ENCODE data around the gene HOXB13. TPM values are rescaled to one million over a fixed set of nuclear protein-coding genes. Genes with fewer than 3 reads are reported as not detected.

The HOXB13 gene
- polyA plus RNA-seq, 1 experiment: not detected

DNA sequence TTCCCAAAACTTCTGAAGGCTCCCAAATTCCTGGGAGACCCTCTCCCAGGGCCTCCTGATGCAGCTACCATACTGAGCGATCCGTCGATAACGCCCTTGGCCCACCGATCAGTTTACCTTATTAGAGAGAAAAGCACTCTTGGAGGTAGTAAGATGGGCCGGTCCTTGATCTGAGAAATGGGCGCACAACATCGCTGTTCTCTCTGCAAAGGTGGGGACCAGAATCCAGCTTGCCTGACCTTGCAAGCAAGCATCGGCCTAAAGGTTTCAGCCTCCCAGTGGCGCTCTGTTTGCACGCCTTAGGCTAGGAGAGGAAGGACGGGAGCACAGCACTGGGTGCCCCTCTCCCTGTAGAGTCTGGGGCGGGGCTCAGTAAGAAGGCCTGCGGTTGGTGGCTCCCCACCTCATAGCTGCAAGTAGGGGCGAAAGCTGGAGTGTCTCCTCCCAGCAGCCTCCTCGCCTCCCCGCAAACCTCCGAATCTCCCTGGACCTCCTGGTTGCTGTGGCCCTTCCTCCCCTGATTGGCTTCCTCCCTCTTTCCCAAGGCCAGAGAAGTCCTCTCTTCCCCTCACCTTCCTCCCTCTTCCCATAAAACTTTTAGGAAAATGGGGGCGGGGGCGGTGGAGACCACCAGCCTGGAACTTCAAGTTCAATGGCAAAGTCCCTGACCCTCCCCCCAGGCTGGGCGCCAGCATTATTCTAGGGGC is 6.2 kb downstream of the HOXB13 start, which contains the start of gene PRAC1:
Gene PRAC1, minus strand, starts transcription at position 318 of the 707 bp plus-strand sequence. Its CDS starts 126 bp downstream, at position 192.
- Histone ChIP-seq H3K27me3 (ENCODE audit: control insufficient read depth, insufficient read depth, low read length) (peaks cover 96% of the 10 kb centered on the region), H3K4me3 (ENCODE audit: low read depth, low read length) (no peak within 1 kb of the TSS), H3K9me3 (ENCODE audit: control insufficient read depth, insufficient read depth, low read length) (peaks cover 9% of the 10 kb centered on the region), H3K27ac (ENCODE audit: low read depth, low read length) (no peak within 1 kb of the TSS)
- ChIA-PET CTCF (interaction anchor here (0.9 to 5.6 kb wide), 5 partner anchors 33 to 162 kb away, joined by 3 to 102 read pairs (median 47); no protein-coding TSS in a partner anchor), POLR2A (no interaction called here)
- no peak for DNase-seq (ENCODE audit: low read depth, low spot score)
- TF ChIP-seq, protein P1, sequence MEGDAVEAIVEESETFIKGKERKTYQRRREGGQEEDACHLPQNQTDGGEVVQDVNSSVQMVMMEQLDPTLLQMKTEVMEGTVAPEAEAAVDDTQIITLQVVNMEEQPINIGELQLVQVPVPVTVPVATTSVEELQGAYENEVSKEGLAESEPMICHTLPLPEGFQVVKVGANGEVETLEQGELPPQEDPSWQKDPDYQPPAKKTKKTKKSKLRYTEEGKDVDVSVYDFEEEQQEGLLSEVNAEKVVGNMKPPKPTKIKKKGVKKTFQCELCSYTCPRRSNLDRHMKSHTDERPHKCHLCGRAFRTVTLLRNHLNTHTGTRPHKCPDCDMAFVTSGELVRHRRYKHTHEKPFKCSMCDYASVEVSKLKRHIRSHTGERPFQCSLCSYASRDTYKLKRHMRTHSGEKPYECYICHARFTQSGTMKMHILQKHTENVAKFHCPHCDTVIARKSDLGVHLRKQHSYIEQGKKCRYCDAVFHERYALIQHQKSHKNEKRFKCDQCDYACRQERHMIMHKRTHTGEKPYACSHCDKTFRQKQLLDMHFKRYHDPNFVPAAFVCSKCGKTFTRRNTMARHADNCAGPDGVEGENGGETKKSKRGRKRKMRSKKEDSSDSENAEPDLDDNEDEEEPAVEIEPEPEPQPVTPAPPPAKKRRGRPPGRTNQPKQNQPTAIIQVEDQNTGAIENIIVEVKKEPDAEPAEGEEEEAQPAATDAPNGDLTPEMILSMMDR (IDR thresholded peaks at IDR 0.05; ENCODE audit: low read depth, low read length): no peak

DNA sequence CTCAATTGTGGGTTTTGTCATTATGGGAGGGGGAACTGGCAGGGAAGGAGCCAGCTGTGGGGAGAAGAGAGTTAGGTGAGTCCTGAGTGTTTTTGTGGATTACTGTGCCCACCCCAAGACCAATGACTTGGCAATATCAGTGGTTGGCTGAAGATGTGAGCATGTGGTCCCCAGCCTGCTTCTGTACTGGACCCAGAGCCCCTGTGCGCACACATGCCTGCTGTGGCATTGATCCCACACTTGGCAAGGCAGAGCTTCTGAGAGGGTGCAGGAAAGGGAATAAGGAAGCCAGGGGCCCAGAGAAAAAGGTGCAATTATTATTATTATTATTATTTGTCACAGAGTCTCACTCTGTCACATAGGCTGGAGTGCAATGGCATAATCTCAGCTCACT is 7.5 kb downstream of the HOXB13 start:
- H3K27ac ChIP-seq (ENCODE audit: low read depth, low read length): no peak overlapping the region
- ChIA-PET POLR2A (no interaction called here), CTCF (interaction anchor here (0.6 to 4.9 kb wide), 2 partner anchors 68 to 164 kb away, joined by 3 to 47 read pairs; no protein-coding TSS in a partner anchor)
- DNase-seq (ENCODE audit: low read depth, low spot score): no peak
- H3K27me3 ChIP-seq (ENCODE audit: control insufficient read depth, insufficient read depth, low read length): peaks cover 95% of the 10 kb centered on the region
- H3K4me3 ChIP-seq (ENCODE audit: low read depth, low read length): no peak overlapping the region
- TF ChIP-seq, protein P1 (IDR thresholded peaks at IDR 0.05; ENCODE audit: low read depth, low read length): no peak
- H3K9me3 ChIP-seq (ENCODE audit: control insufficient read depth, insufficient read depth, low read length): peaks cover 9% of the 10 kb centered on the region

DNA sequence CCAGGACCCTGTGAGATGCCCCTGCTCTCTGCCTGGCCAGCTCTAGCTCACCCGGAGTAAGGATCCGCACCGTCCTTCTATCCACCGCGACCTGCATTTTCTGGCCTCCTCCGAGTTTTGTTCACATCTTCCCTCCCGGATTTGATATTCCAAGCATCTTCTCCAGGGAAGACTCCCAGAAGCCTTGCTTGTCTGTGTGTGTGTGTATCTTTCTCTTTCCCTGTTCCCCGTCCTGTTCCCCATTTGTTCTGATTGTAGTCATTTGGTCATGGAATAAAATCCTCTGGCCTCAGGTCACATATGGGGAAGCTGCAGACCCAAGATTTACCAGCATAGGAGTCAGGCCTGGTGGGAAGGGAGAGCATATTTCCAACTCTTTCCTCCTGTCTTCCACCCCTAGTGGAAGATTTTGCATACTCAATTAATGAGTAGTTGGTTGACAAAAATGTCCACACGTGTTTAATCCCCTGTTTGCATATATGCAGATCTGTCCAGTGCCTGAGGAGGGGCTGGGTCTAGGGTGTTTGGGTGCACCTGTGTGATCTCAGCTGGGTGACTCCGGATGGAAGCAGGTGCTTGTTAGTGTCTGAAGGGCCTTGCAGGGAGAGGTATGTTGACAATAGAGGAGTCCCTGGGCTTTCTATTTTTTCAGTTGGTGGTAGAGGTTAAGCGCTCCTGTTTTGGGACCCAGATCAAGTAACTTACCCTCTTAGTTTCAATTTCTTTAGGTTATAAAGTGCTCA is 8.1 kb downstream of the HOXB13 start:
- no peak for DNase-seq (ENCODE audit: low read depth, low spot score)
- POLR2A ChIA-PET: no interaction called here
- Histone ChIP-seq H3K4me3 (ENCODE audit: low read depth, low read length) (no peak overlapping the region), H3K27ac (ENCODE audit: low read depth, low read length) (no peak overlapping the region), H3K9me3 (ENCODE audit: control insufficient read depth, insufficient read depth, low read length) (peaks cover 9% of the 10 kb centered on the region), H3K27me3 (ENCODE audit: control insufficient read depth, insufficient read depth, low read length) (peaks cover 93% of the 10 kb centered on the region)
- TF ChIP-seq, protein P1 (IDR thresholded peaks at IDR 0.05; ENCODE audit: low read depth, low read length): no peak
- CTCF ChIA-PET: interaction anchor here (3.7 kb wide), 1 partner anchor 159 kb away, joined by 22 read pairs; no protein-coding TSS in a partner anchor

DNA sequence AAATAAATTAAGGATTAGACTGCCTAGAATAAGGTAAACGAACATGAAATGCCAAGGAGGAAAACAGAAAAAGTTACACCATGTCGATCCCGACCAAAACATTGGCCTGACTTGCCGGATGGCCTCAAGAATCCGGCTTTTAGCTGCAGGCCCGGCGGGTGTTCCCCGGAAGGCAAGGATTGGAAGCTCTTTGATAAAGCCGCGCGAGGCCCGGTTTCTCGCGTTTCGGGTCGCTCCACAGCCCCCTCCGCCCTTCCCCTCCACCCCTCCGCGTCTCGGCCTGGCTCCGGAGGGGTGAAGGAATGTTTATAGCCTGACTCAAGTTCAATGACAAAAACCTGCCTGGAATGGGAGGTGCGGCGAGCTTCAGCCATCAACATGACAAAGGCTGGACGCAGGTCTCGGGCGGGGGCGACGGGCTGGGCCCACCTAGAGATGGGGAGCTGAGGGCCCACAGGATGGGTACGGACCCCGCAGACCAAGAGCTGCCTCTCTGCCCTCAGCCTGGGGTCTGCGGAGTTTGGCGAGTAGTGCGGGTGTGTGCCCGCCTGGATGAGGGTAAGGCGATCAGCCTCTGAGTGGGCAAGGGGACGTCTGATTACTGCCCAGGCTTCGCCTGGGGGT is 8.8 kb downstream of the HOXB13 start:
- no peak overlapping the region for H3K4me3 ChIP-seq (ENCODE audit: low read depth, low read length)
- ChIA-PET CTCF (interaction anchor here (3.7 kb wide), 1 partner anchor 159 kb away, joined by 22 read pairs; no protein-coding TSS in a partner anchor), POLR2A (interaction anchor here (0.6 kb wide), 1 partner anchor 110 kb away, joined by 5 read pairs; no protein-coding TSS in a partner anchor)
- H3K9me3 ChIP-seq (ENCODE audit: control insufficient read depth, insufficient read depth, low read length): peaks cover 9% of the 10 kb centered on the region
- H3K27me3 ChIP-seq (ENCODE audit: control insufficient read depth, insufficient read depth, low read length): peaks cover 86% of the 10 kb centered on the region
- DNase-seq (ENCODE audit: low read depth, low spot score): no peak
- TF ChIP-seq, protein P1 (IDR thresholded peaks at IDR 0.05; ENCODE audit: low read depth, low read length): no peak
- H3K27ac ChIP-seq (ENCODE audit: low read depth, low read length): no peak overlapping the region
